B cell (primary cell): Measurements from ENCODE around the gene GNAT3. TPM values are rescaled to one million over a fixed set of nuclear protein-coding genes. Genes with fewer than 3 reads are reported as not detected.

Experiments used
- ATAC-seq: fragments of 200-7000 bp; cut with Tn5 transposase; one replicate; pipeline ENCODE4 v1.10.0; 2021; ENCODE audit warnings: low read depth, mild to moderate bottlenecking, moderate number of reproducible peaks, moderate library complexity
- CTCF ChIA-PET: fragments of 350-600 bp; sonication (Branson Sonifier 250); formaldehyde crosslinking; loops from one replicate; lab custom pipeline; 2021; ENCODE audit warnings: antibody characterized with exemption, inconsistent platforms; lab: Charles Lee
- POLR2A ChIA-PET: fragments of 350-600 bp; sonication (Branson Sonifier 250); formaldehyde crosslinking; loops from one replicate; lab custom pipeline; 2021; ENCODE audit warnings: antibody characterized with exemption; lab: Charles Lee
- DNase-seq: peaks from one replicate; pipeline ENCODE4 v3.0.0; 2013
- H2AFZ ChIP-seq: 2 replicates; pipeline ENCODE4 v1.6.1; 2012; ENCODE audit warnings: mild to moderate bottlenecking, low read depth, low read length; ENCODE audit not compliant: insufficient read depth, poor library complexity, severe bottlenecking
- H3K27ac ChIP-seq, 2 donors: 1 replicate in 1 of 2; 2 replicates in 1 of 2; pipeline ENCODE4 v1.5.1; 2012 to 2013; ENCODE audit warnings: low read length in 2 of 2, mild to moderate bottlenecking in 2 of 2, moderate library complexity in 1 of 2
- H3K27me3 ChIP-seq, 4 experiments: fragments of 200-600 bp in 1 of 4; sonication (generic) in 1 of 4; replicated peaks in 1 of 4; 1 replicate in 2 of 4; 2 replicates in 2 of 4; pipeline versions ENCODE4 v1.6.1 to v1.7.0; 2013 to 2016; ENCODE audit warnings: low read length in 3 of 4, mild to moderate bottlenecking in 2 of 4, mixed read lengths in 1 of 4, moderate library complexity in 1 of 4; ENCODE audit not compliant: insufficient read depth in 4 of 4, control insufficient read depth in 3 of 4; ENCODE audit errors: control extremely low read depth in 1 of 4
- H3K36me3 ChIP-seq, 2 experiments: replicated peaks in 1 of 2; 1 replicate in 1 of 2; 2 replicates in 1 of 2; pipeline versions ENCODE4 v1.6.1 to v1.7.1; 2013; ENCODE audit warnings: low read length in 1 of 2; ENCODE audit not compliant: insufficient read depth in 2 of 2, control insufficient read depth in 1 of 2; ENCODE audit errors: control extremely low read depth in 1 of 2, extremely low read depth in 1 of 2
- H3K4me1 ChIP-seq, 2 donors: fragments of 200-600 bp in 1 of 2; sonication (generic) in 1 of 2; 1 replicate in 1 of 2; 2 replicates in 1 of 2; pipeline versions ENCODE4 v1.5.1 to v1.6.1; 2013 to 2017; ENCODE audit warnings: low read length in 2 of 2; ENCODE audit not compliant: control insufficient read depth in 2 of 2, insufficient read depth in 2 of 2
- H3K4me2 ChIP-seq: replicated peaks from 2 replicates; pipeline ENCODE3; 2012; ENCODE audit warnings: mild to moderate bottlenecking, low read depth, low read length; ENCODE audit not compliant: poor library complexity, severe bottlenecking
- H3K4me3 ChIP-seq, 5 experiments: fragments of 200-600 bp in 1 of 5; sonication (generic) in 1 of 5; 1 replicate in 3 of 5; 2 replicates in 2 of 5; pipeline versions ENCODE4 v1.5.1 to v1.7.0; 2011 to 2016; ENCODE audit warnings: low read length in 4 of 5, mild to moderate bottlenecking in 4 of 5, low read depth in 2 of 5, control low read depth in 1 of 5, moderate library complexity in 1 of 5; ENCODE audit not compliant: insufficient read depth in 1 of 5; ENCODE audit errors: control extremely low read depth in 1 of 5, extremely low read depth in 1 of 5
- H3K79me2 ChIP-seq: fragments of 200-600 bp; sonication (generic); one replicate; pipeline ENCODE4 v1.6.0; 2016; ENCODE audit warnings: low read length; ENCODE audit not compliant: control insufficient read depth, insufficient read depth
- H3K9ac ChIP-seq: fragments of 200-600 bp; sonication (generic); 2 replicates; pipeline ENCODE4 v1.6.1; 2017; ENCODE audit warnings: mild to moderate bottlenecking, low read length, moderate library complexity
- H3K9me3 ChIP-seq, 3 donors: one replicate each; pipeline versions ENCODE4 v1.6.1 to v1.7.1; 2013; ENCODE audit warnings: low read length in 2 of 3; ENCODE audit not compliant: control insufficient read depth in 2 of 3, insufficient read depth in 1 of 3; ENCODE audit errors: control extremely low read depth in 1 of 3
- H4K20me1 ChIP-seq: 2 replicates; pipeline ENCODE4 v1.6.0; 2012; ENCODE audit warnings: mild to moderate bottlenecking, low read length; ENCODE audit not compliant: insufficient read depth, control insufficient read depth, poor library complexity, severe bottlenecking
- H3K27ac Mint-ChIP-seq: one replicate; pipeline ENCODE4 v1.8.0; 2021; ENCODE audit warnings: mixed read lengths
- H3K27me3 Mint-ChIP-seq: one replicate; pipeline ENCODE4 v1.8.0; 2021; ENCODE audit warnings: mixed read lengths
- H3K4me1 Mint-ChIP-seq: one replicate; pipeline ENCODE4 v1.8.0; 2021; ENCODE audit warnings: mixed read lengths
- H3K4me3 Mint-ChIP-seq: one replicate; pipeline ENCODE4 v1.8.0; 2021; ENCODE audit warnings: mixed read lengths
- H3K9me3 Mint-ChIP-seq: one replicate; pipeline ENCODE4 v1.8.0; 2022; ENCODE audit warnings: mixed read lengths; ENCODE audit not compliant: insufficient read depth
- EZH2 ChIP-seq: IDR thresholded peaks from 2 replicates; pipeline ENCODE4 v1.6.1; 2012; ENCODE audit warnings: borderline replicate concordance, low read depth, mild to moderate bottlenecking, moderate library complexity, low read length; ENCODE audit not compliant: insufficient read depth, poor library complexity, severe bottlenecking
- WGBS: methylation state at CpG from one replicate; pipeline ENCODE4 v1.1.5; 2013; ENCODE audit warnings: missing lambda C conversion rate; ENCODE audit not compliant: insufficient coverage; 5-methylcytosine and 5-hydroxymethylcytosine counted together
- intact Hi-C: fragments of 100-400 bp; cut with micrococcal nuclease; formaldehyde crosslinking; loops from one replicate; pipeline ENCODE4 v1.10.0; 2022
- polyA plus RNA-seq: library from polyadenylated mRNA; depleted of rRNA; stranded (reverse); fragments of >200 nt; gene quantifications from 2 replicates; pipeline ENCODE4 v1.2.3, GENCODE V29; 2012
- total RNA-seq, 2 donors: library from RNA; stranded (reverse); fragments of 120-200 nt in 1 of 2; gene quantifications; 1 replicate in 1 of 2; 2 replicates in 1 of 2; pipeline versions ENCODE4 v1.2.3 to v1.2.4, GENCODE V29; 2013 to 2022
- TF ChIP-seq, protein P1 (sequence below): fragments of 200-600 bp; IDR thresholded peaks from one replicate; pipeline ENCODE4 v1.8.0; 2022; ENCODE audit warnings: antibody characterized with exemption, mild to moderate bottlenecking

The GNAT3 gene
- total and polyA plus RNA-seq, 2 donors (not counting 1 experiment from before 2014, with no cell fraction given) = not detected

DNA sequence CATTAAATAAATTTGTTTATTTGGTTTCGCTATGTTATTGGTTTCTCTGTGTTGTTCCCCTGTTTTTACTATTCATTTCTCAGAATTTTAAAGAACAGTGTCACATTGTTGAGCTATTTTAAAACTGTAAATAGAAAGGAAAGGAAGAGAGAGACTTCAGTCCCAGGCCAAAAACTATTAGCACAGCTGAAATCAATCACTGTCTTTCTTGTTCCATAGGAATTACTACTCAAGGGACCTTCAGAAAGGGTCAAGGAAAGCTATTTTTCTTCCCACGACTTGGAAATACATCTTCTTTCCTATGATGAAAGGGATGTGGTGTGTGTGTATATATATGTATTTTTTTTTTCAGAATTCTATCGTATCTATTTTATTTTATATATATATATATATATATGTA, 29.0 kb upstream of the GNAT3 start:
- Histone ChIP-seq H3K4me2 (no peak overlapping the region), H3K4me1 (no peaks in the 10 kb centered on the region), H3K9me3 (peaks cover 0 to 3% (median 1%) of the 10 kb centered on the region in 3 donors), H3K27ac (no peak overlapping the region), H3K36me3 (no peaks in the 10 kb centered on the region), H4K20me1 (no peaks in the 10 kb centered on the region), H3K27me3 (no peaks in the 10 kb centered on the region), H2AFZ (no peak overlapping the region), H3K9ac (no peak overlapping the region), H3K4me3 (no peak overlapping the region), H3K79me2 (no peaks in the 10 kb centered on the region)
- intact Hi-C loops = no loop called here
- no peak for TF ChIP-seq EZH2
- TF ChIP-seq, protein P1, sequence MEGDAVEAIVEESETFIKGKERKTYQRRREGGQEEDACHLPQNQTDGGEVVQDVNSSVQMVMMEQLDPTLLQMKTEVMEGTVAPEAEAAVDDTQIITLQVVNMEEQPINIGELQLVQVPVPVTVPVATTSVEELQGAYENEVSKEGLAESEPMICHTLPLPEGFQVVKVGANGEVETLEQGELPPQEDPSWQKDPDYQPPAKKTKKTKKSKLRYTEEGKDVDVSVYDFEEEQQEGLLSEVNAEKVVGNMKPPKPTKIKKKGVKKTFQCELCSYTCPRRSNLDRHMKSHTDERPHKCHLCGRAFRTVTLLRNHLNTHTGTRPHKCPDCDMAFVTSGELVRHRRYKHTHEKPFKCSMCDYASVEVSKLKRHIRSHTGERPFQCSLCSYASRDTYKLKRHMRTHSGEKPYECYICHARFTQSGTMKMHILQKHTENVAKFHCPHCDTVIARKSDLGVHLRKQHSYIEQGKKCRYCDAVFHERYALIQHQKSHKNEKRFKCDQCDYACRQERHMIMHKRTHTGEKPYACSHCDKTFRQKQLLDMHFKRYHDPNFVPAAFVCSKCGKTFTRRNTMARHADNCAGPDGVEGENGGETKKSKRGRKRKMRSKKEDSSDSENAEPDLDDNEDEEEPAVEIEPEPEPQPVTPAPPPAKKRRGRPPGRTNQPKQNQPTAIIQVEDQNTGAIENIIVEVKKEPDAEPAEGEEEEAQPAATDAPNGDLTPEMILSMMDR = no peak
- POLR2A ChIA-PET = no interaction called here
- no CpG with 5 or more reads among the region's 3 CpGs for WGBS
- Mint-ChIP-seq H3K4me3 (no peak overlapping the region), H3K27ac (no peak overlapping the region), H3K4me1 (no peaks in the 10 kb centered on the region), H3K27me3 (no peaks in the 10 kb centered on the region), H3K9me3 (no peaks in the 10 kb centered on the region)
- DNase-seq = no peak
- CTCF ChIA-PET = no interaction called here
- ATAC-seq = no peak

DNA sequence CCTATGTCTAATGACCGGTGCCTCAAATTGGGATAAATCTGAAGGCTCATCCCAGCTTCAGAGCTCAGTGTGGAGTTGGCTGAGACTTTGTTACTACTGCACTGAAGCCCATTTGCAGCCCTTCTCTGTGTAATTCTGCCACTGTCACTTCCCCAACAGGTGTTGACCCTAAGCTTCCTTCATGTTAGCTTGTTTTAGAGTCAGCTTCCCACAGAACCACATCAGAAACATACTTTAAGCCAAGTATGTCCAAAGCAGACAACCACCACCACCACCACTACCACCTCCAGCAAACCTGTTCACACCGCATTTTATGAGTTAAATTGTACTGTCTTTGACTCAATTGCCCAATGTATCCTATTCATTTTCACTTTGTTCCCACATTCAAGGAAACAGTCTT, 25.2 kb upstream of the GNAT3 start:
- no peak for DNase-seq
- Mint-ChIP-seq H3K4me1 (no peaks in the 10 kb centered on the region), H3K9me3 (no peaks in the 10 kb centered on the region), H3K27ac (no peak overlapping the region), H3K4me3 (no peak overlapping the region), H3K27me3 (no peaks in the 10 kb centered on the region)
- Histone ChIP-seq H3K27ac (no peak overlapping the region), H3K36me3 (no peaks in the 10 kb centered on the region), H3K9ac (no peak overlapping the region), H2AFZ (no peak overlapping the region), H3K79me2 (no peaks in the 10 kb centered on the region), H3K27me3 (no peaks in the 10 kb centered on the region), H3K4me2 (no peak overlapping the region), H3K4me1 (no peaks in the 10 kb centered on the region), H3K9me3 (peaks cover 0 to 3% (median 0%) of the 10 kb centered on the region in 3 donors), H3K4me3 (no peak overlapping the region), H4K20me1 (no peaks in the 10 kb centered on the region)
- intact Hi-C loops = no loop called here
- WGBS = 70% methylated on average over 1 of the region's 2 CpGs
- ChIA-PET CTCF (no interaction called here), POLR2A (no interaction called here)
- no peak for ATAC-seq
- TF ChIP-seq EZH2 = no peak
- TF ChIP-seq, protein P1 = no peak
